ENCODE results near the gene IRF2. TPM values are rescaled to one million over a fixed set of nuclear protein-coding genes. Genes with fewer than 3 reads are reported as not detected.

The IRF2 gene
- total and polyA plus RNA-seq, 2 of the 8 experiments (the other 6 are each of a cell fraction or from before 2014, with no cell fraction given), result 13.8 to 17.0 TPM

- no peaks in the 10 kb centered on the region for H4K20me1 ChIP-seq (replicated peaks in 1 of 2; ENCODE audit: control insufficient read depth in 1 of 2, insufficient read depth in 2 of 2, low read length in 2 of 2)
- H3K9me3 ChIP-seq (ENCODE audit: insufficient read depth in 2 of 2, low read depth in 1 of 2, low read length in 1 of 2), result no peaks in the 10 kb centered on the region
- H4K8ac ChIP-seq (ENCODE audit: extremely low read depth, insufficient read depth, low read length), result no peak overlapping the region
- no peak overlapping the region for H3K56ac ChIP-seq (replicated peaks; ENCODE audit: insufficient read length, low read depth, low read length)
- H3K79me1 ChIP-seq (ENCODE audit: low read depth, low read length), result no peaks in the 10 kb centered on the region
- no peak overlapping the region for H2BK15ac ChIP-seq (ENCODE audit: low read length)
- no peak overlapping the region for H2BK5ac ChIP-seq (ENCODE audit: low read depth, low read length)
- H2AK5ac ChIP-seq (ENCODE audit: low read depth, low read length), result no peak overlapping the region
- WGBS, 2 experiments (ENCODE audit: extremely low coverage in 1 of 2, insufficient coverage in 1 of 2, insufficient read length in 1 of 2, insufficient replicate concordance in 2 of 2, low coverage in 1 of 2, low lambda C conversion rate in 2 of 2, missing lambda C conversion rate in 1 of 2), result 91% methylated on average over 3 of the region's 3 CpGs; no CpG with 5 or more reads in 1 of the 2 experiments
- H2BK20ac ChIP-seq (ENCODE audit: low read length), result no peak overlapping the region
- H2BK12ac ChIP-seq (ENCODE audit: low read depth, low read length), result no peak overlapping the region
- no peak overlapping the region for H3K18ac ChIP-seq (ENCODE audit: extremely low read depth, low read length)
- H4K91ac ChIP-seq (replicated peaks; ENCODE audit: insufficient read length, low read length), result no peak overlapping the region
- H3K79me2 ChIP-seq (ENCODE audit: control insufficient read depth in 1 of 2, insufficient read depth in 2 of 2, low read length in 2 of 2), result no peaks in the 10 kb centered on the region
- no peaks in the 10 kb centered on the region for H3K4me1 ChIP-seq (replicated peaks in 1 of 4; ENCODE audit: control insufficient read depth in 3 of 4, insufficient read depth in 4 of 4, low read length in 3 of 4)
- no peak overlapping the region for H2BK120ac ChIP-seq (replicated peaks; ENCODE audit: low read depth, low read length)
- H4K5ac ChIP-seq (ENCODE audit: insufficient read length, low read depth, low read length), result no peak overlapping the region
- H3K4me3 ChIP-seq (ENCODE audit: extremely low read depth in 1 of 4, insufficient read depth in 2 of 4, low read depth in 3 of 4, low read length in 4 of 4), result no peak overlapping the region
- H3K4me2 ChIP-seq (ENCODE audit: insufficient read depth in 1 of 2, low read depth in 2 of 2, low read length in 2 of 2), result no peak overlapping the region
- ChIA-PET POLR2A (ENCODE audit: partially characterized antibody) (no interaction called here), CTCF (ENCODE audit: partially characterized antibody) (interaction anchor here (0.7 kb wide), 1 partner anchor 104 kb away, joined by 4 read pairs; no protein-coding TSS in a partner anchor)
- TF ChIP-seq NANOG (IDR thresholded peaks at IDR 0.05; ENCODE audit: insufficient read depth, low read depth, low read length, poor library complexity, severe bottlenecking) (no peak), GTF2F1 (IDR thresholded peaks at IDR 0.05; ENCODE audit: borderline replicate concordance, low read depth, low read length) (no peak), PHF8 (conservative IDR thresholded peaks at IDR 0.05; ENCODE audit: low read depth, low read length) (no peak), JUN (IDR thresholded peaks at IDR 0.05; ENCODE audit: low read depth, low read length) (no peak), SIN3A (conservative IDR thresholded peaks at IDR 0.05 in 1 of 2, IDR thresholded peaks at IDR 0.05 in 1 of 2; ENCODE audit: low read depth in 1 of 2, low read length in 2 of 2) (no peak)
- H3K27ac ChIP-seq (ENCODE audit: low read depth, low read length), result no peak overlapping the region
- no peak overlapping the region for H3K23ac ChIP-seq (ENCODE audit: insufficient read length)
- no peak overlapping the region for H3K9ac ChIP-seq (replicated peaks in 1 of 4; ENCODE audit: extremely low read depth in 1 of 4, low read depth in 3 of 4, low read length in 3 of 4)
- no peak overlapping the region for H3K14ac ChIP-seq (ENCODE audit: insufficient read length)
- no peaks in the 10 kb centered on the region for H3K27me3 ChIP-seq (replicated peaks in 1 of 4; ENCODE audit: control insufficient read depth in 3 of 4, extremely low read depth in 1 of 4, insufficient read depth in 3 of 4, low read length in 3 of 4)
- H2AFZ ChIP-seq (ENCODE audit: low read length), result no peak overlapping the region
- FAIRE-seq, result no peak
- no peaks in the 10 kb centered on the region for H3K23me2 ChIP-seq (ENCODE audit: low read depth, low read length)
- DNase-seq (ENCODE audit: low read depth in 1 of 2, low spot score in 2 of 2), result no peak
- H3K36me3 ChIP-seq (ENCODE audit: control insufficient read depth in 2 of 4, insufficient read depth in 4 of 4, low read length in 3 of 4), result no peaks in the 10 kb centered on the region
- H3K4ac ChIP-seq (replicated peaks; ENCODE audit: insufficient read length, low read depth, low read length), result no peak overlapping the region
Measured at GRCh38 chr4:184368290-184368689, 106.1 kb downstream of the IRF2 start.
